NCI-H226 (cell line): ENCODE measurements around the gene MXRA8.

ENCODE experiments used
- DNase-seq: peaks from one replicate; pipeline ENCODE4 v3.0.0-alpha.2; 2015

The MXRA8 gene

GRCh38 chr1:1365875-1366698 is 7.7 kb upstream of the MXRA8 start:
- no peak for DNase-seq

GRCh38 chr1:1364266-1364665 is 5.9 kb upstream of the MXRA8 start:
- DNase-seq, result no peak

GRCh38 chr1:1361982-1362423 is 3.6 kb upstream of the MXRA8 start:
- DNase-seq, result no peak

GRCh38 chr1:1361233-1361981 is 3.1 kb upstream of the MXRA8 start:
- DNase-seq, result no peak

GRCh38 chr1:1360506-1361169 is 2.3 kb upstream of the MXRA8 start:
- DNase-seq, result peak; percentile 88

- DNase-seq, result no peak
These were observed 1.5 kb upstream of the MXRA8 start for GRCh38 chr1:1359664-1360468.

GRCh38 chr1:1359308-1359663 is 931 bp upstream of the MXRA8 start:
- DNase-seq, result no peak

- no peak for DNase-seq
These were observed 403 bp downstream of the MXRA8 start for GRCh38 chr1:1357871-1358432.

GRCh38 chr1:1356796-1357401 is 1.5 kb downstream of the MXRA8 start:
- DNase-seq, result no peak

GRCh38 chr1:1356166-1356795 is 2.1 kb downstream of the MXRA8 start:
- no peak for DNase-seq

GRCh38 chr1:1355416-1355815 is 2.9 kb downstream of the MXRA8 start:
- DNase-seq, result no peak

GRCh38 chr1:1354271-1355247 is 3.8 kb downstream of the MXRA8 start:
- no peak for DNase-seq

GRCh38 chr1:1353389-1354151 is 4.8 kb downstream of the MXRA8 start:
- DNase-seq, result no peak

- no peak for DNase-seq
These were observed 5.5 kb downstream of the MXRA8 start for GRCh38 chr1:1352786-1353388.

GRCh38 chr1:1351511-1352427 is 6.6 kb downstream of the MXRA8 start:
- no peak for DNase-seq

- peak; percentile 48 for DNase-seq
These were observed 8.9 kb downstream of the MXRA8 start, which contains the start of gene DVL1 for GRCh38 chr1:1349256-1350012. Gene DVL1, minus strand, starts transcription at chr1:1349418. Its CDS starts 353 bp downstream, at chr1:1349065.
